Mammary epithelial cell (primary cell): ENCODE results near the gene PNKD.

Source experiments
- EZH2 ChIP-seq: IDR thresholded peaks from 2 replicates; pipeline ENCODE4 v1.6.1; 2012; ENCODE audit warnings: low read length, inconsistent platforms, borderline replicate concordance
- TF ChIP-seq, protein P1 (sequence below), 2 donors: IDR thresholded peaks in 1 of 2; conservative IDR thresholded peaks in 1 of 2; 2 replicates each; pipeline ENCODE4 v1.5.1; 2011 to 2012; ENCODE audit warnings: inconsistent platforms in 2 of 2, low read length in 2 of 2, mild to moderate bottlenecking in 2 of 2, control low read depth in 1 of 2, low read depth in 1 of 2; ENCODE audit not compliant: insufficient read depth in 1 of 2; ENCODE audit errors: extremely low read depth in 1 of 2

DNA sequence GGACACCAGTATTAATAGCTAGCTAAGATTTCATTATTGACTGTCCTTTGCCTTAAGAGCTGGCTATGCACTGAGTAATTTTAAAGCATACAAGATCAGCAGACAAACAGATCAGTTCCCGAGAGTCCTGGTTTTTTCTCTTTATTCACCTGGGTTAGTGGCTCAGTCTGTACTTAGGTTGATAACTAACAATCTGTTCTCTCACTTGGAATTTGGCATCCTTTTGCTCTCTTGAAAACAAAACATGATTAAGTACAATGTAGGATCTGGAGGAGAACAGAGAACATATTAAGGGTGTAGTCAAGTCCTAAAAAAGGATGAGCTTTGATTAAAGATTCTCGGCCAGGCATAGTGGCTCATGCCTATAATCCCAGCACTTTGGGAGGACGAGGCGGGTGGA lies 36.8 kb upstream of the PNKD start:
- TF ChIP-seq, protein P1, sequence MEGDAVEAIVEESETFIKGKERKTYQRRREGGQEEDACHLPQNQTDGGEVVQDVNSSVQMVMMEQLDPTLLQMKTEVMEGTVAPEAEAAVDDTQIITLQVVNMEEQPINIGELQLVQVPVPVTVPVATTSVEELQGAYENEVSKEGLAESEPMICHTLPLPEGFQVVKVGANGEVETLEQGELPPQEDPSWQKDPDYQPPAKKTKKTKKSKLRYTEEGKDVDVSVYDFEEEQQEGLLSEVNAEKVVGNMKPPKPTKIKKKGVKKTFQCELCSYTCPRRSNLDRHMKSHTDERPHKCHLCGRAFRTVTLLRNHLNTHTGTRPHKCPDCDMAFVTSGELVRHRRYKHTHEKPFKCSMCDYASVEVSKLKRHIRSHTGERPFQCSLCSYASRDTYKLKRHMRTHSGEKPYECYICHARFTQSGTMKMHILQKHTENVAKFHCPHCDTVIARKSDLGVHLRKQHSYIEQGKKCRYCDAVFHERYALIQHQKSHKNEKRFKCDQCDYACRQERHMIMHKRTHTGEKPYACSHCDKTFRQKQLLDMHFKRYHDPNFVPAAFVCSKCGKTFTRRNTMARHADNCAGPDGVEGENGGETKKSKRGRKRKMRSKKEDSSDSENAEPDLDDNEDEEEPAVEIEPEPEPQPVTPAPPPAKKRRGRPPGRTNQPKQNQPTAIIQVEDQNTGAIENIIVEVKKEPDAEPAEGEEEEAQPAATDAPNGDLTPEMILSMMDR (conservative IDR thresholded peaks at IDR 0.05 in 1 of 2, IDR thresholded peaks at IDR 0.05 in 1 of 2; ENCODE audit: extremely low read depth in 1 of 2, insufficient read depth in 1 of 2, low read depth in 1 of 2, low read length in 2 of 2): no peak
- TF ChIP-seq EZH2: no peak
